ENCODE data around the gene TTC28. TPM values are rescaled to one million over a fixed set of nuclear protein-coding genes. Genes with fewer than 3 reads are reported as not detected.
"Not testable (repeated sequence)": the region's sequence is repeated elsewhere in the genome, so short reads cannot be mapped to it uniquely, and the experiment has no call there.

TTC28 gene
- polyA plus RNA-seq, 12 donors, result 20.5 to 38.3 (median 28.6) TPM

GRCh38 chr22:28562324-28562723 lies 117.3 kb downstream of the TTC28 start:
- no peak for DNase-seq

GRCh38 chr22:28560743-28561101 lies 118.9 kb downstream of the TTC28 start:
- DNase-seq, result not testable (repeated sequence)

GRCh38 chr22:28560046-28560742 lies 119.4 kb downstream of the TTC28 start:
- DNase-seq, result no peak

- no peak for DNase-seq
Measured at GRCh38 chr22:28557184-28557583, 122.5 kb downstream of the TTC28 start.

GRCh38 chr22:28553108-28553866 lies 126.4 kb downstream of the TTC28 start:
- DNase-seq, result not testable (repeated sequence)

- DNase-seq, result no peak
Measured at GRCh38 chr22:28548406-28548805, 131.2 kb downstream of the TTC28 start.

GRCh38 chr22:28547132-28547842 lies 132.4 kb downstream of the TTC28 start:
- DNase-seq, result no peak

- no peak for DNase-seq
Measured at GRCh38 chr22:28544431-28544868, 135.2 kb downstream of the TTC28 start.

- DNase-seq, result no peak
Measured at GRCh38 chr22:28542980-28543621, 136.5 kb downstream of the TTC28 start.

- DNase-seq, result no peak
Measured at GRCh38 chr22:28541137-28541536, 138.5 kb downstream of the TTC28 start.

- DNase-seq, result no peak
Measured at GRCh38 chr22:28538922-28539321, 140.7 kb downstream of the TTC28 start.

GRCh38 chr22:28530565-28530964 lies 149.1 kb downstream of the TTC28 start:
- DNase-seq, result not testable (repeated sequence)

- DNase-seq, result not testable (repeated sequence)
Measured at GRCh38 chr22:28529144-28529543, 150.5 kb downstream of the TTC28 start.

GRCh38 chr22:28521451-28521850 lies 158.2 kb downstream of the TTC28 start:
- no peak for DNase-seq

GRCh38 chr22:28514321-28514821 lies 165.3 kb downstream of the TTC28 start:
- peak; percentile 84 for DNase-seq

GRCh38 chr22:28512387-28512786 lies 167.3 kb downstream of the TTC28 start:
- not testable (repeated sequence) for DNase-seq

GRCh38 chr22:28507896-28508295 lies 171.7 kb downstream of the TTC28 start:
- no peak for DNase-seq

GRCh38 chr22:28506150-28506535 lies 173.5 kb downstream of the TTC28 start:
- DNase-seq, result no peak

- no peak for DNase-seq
Measured at GRCh38 chr22:28505416-28506149, 174.1 kb downstream of the TTC28 start.

GRCh38 chr22:28500006-28500405 lies 179.6 kb downstream of the TTC28 start:
- no peak for DNase-seq

GRCh38 chr22:28498044-28498443 lies 181.6 kb downstream of the TTC28 start:
- no peak for DNase-seq
